ENCODE data around the gene TAX1BP1. TPM values are rescaled to one million over a fixed set of nuclear protein-coding genes. Genes with fewer than 3 reads are reported as not detected.

The TAX1BP1 gene
- total RNA-seq, 3 donors from 2014 or later: 105 to 156 (median 110) TPM

DNA sequence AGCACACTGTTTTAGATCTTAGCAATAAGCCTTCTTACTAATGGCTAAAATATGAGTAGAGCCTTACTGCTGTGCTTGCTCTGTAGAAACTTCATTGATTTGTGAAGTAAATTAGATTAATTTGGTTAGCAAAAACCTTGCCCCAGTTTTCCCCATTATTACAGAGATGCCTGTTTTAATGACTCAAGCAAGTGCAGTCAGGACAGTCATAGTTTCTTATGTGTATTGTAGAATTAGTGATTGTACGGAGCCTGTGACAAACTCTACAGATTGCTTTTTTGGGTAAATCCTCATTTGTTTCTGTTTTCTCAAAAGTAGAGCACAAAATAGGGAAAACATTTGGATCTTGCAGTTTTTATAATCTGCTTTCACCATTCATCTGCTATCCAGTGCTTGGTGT is 7.0 kb downstream of the TAX1BP1 start:
- TF ChIP-seq POLR2A (IDR thresholded peaks at IDR 0.05) (no peak), POLR2AphosphoS5 (IDR thresholded peaks at IDR 0.05) (no peak)
- TF ChIP-seq, protein P1, sequence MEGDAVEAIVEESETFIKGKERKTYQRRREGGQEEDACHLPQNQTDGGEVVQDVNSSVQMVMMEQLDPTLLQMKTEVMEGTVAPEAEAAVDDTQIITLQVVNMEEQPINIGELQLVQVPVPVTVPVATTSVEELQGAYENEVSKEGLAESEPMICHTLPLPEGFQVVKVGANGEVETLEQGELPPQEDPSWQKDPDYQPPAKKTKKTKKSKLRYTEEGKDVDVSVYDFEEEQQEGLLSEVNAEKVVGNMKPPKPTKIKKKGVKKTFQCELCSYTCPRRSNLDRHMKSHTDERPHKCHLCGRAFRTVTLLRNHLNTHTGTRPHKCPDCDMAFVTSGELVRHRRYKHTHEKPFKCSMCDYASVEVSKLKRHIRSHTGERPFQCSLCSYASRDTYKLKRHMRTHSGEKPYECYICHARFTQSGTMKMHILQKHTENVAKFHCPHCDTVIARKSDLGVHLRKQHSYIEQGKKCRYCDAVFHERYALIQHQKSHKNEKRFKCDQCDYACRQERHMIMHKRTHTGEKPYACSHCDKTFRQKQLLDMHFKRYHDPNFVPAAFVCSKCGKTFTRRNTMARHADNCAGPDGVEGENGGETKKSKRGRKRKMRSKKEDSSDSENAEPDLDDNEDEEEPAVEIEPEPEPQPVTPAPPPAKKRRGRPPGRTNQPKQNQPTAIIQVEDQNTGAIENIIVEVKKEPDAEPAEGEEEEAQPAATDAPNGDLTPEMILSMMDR (IDR thresholded peaks at IDR 0.05): no peak
- Histone ChIP-seq H3K4me3 (no peak overlapping the region), H3K4me1 (peaks cover 0 to 12% of the 10 kb centered on the region in 2 donors), H3K27ac (no peak overlapping the region), H3K9me3 (no peaks in the 10 kb centered on the region), H3K36me3 (no peaks in the 10 kb centered on the region), H3K27me3 (no peaks in the 10 kb centered on the region)
- DNase-seq (ENCODE audit: low spot score in 2 of 2): no peak
- intact Hi-C loops (cut with DNase I; ENCODE audit: low total_unique reads): no loop called here

DNA sequence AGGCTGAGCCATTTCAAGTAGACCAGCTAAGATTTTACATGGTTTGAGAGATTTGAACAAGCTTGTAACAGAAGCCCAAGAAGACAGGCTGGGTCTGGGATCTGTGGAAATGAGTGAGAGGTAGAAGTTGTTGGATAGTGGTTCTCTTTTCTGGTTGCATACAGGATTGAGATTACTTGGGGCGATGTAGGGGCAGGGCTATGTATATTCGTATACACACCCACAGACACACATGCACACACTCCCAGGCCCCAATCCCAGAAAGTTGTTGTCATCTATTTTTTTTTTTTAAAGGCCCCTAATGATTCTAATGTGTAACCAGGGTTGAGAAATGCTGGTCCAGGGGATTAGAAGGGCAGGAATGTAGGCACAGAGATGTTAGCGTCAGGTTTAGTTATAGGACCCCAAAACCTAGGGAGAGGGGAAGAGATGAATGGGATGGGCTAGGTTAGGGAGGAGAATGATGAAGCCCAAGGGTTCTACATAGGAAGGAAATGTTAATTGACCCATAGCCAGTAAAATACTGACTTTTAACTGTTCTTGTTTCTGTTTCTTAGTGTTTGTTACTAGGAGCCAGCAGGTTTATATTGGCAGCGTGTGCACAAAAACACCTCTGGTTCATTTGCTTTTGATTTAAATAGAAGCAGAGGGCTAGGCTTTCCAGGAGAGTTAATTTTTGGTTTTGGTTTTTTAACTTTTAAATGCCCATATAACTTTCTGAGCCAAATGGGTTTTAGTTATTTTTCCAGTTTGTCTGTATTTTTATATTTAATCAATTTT is 7.8 kb downstream of the TAX1BP1 start:
- DNase-seq (ENCODE audit: low spot score in 2 of 2): no peak
- Histone ChIP-seq H3K27me3 (no peaks in the 10 kb centered on the region), H3K4me1 (peaks cover 0 to 12% of the 10 kb centered on the region in 2 donors), H3K36me3 (no peaks in the 10 kb centered on the region), H3K27ac (no peak overlapping the region), H3K4me3 (no peak overlapping the region), H3K9me3 (no peaks in the 10 kb centered on the region)
- intact Hi-C loops (cut with DNase I; ENCODE audit: low total_unique reads): no loop called here
- TF ChIP-seq POLR2A (IDR thresholded peaks at IDR 0.05) (no peak), POLR2AphosphoS5 (IDR thresholded peaks at IDR 0.05) (no peak)
- TF ChIP-seq, protein P1 (IDR thresholded peaks at IDR 0.05): no peak

DNA sequence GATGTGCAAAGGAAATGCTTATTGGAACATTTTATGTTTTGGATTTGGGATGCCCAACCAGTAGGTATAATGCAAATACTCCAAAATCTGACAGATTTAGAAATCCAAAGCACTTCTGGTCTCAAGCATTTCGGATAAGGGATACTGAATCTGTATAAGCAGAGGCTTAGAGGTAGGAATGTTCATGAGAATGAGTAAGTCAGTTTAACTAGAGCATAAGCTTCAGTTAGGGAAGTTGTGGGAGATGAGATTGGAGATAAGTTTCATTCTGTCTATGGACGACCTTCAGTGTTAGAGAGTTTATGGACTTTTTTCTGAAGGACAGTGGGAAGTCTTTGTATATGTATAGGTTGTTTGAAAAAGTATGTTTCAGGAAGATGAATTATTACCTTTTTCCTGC is 10.4 kb downstream of the TAX1BP1 start:
- Histone ChIP-seq H3K27ac (no peak overlapping the region), H3K4me3 (no peak overlapping the region), H3K9me3 (no peaks in the 10 kb centered on the region), H3K4me1 (peaks cover 0 to 5% of the 10 kb centered on the region in 2 donors), H3K27me3 (no peaks in the 10 kb centered on the region), H3K36me3 (no peaks in the 10 kb centered on the region)
- intact Hi-C loops (cut with DNase I; ENCODE audit: low total_unique reads): no loop called here
- TF ChIP-seq POLR2A (IDR thresholded peaks at IDR 0.05) (no peak), POLR2AphosphoS5 (IDR thresholded peaks at IDR 0.05) (no peak)
- TF ChIP-seq, protein P1 (IDR thresholded peaks at IDR 0.05): no peak
- DNase-seq (ENCODE audit: low spot score in 2 of 2): no peak

DNA sequence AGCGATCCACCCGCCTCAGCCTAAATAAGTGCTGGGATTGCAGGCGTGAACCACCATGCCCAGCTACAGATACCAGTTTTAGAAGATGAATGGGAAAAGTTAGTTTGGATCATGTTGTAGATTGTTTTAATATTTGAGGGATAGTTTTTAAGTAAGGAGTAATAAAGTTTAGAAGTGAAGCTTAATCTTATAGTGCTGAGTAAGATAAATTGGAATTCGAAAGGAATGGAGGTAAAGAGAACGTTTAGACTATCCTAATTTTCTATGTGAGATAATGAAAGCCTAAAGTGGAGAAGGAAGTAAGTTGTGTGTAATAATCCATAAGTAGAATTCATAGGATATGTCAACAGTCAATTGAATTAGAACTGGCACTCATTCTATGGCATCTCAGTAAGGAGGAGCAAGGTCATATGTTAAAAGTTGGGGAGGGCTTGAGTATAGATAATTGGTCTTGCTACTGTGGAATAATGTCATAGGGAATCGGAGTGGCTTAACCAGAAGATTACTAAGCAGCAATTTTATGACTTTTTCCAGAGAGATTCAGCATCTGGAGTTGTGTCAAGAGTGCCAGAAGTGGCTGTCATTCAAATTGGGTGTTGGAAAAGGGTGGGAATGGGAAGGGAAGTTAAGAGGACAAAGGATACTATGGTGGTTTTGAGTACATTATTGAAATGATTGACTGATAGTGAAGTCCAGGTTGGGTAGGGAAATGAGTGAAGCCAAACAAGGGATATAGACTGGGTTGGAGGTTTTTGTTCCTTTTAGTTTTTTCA is 12.1 kb downstream of the TAX1BP1 start:
- Histone ChIP-seq H3K4me1 (no peaks in the 10 kb centered on the region), H3K27ac (no peak overlapping the region), H3K36me3 (no peaks in the 10 kb centered on the region), H3K4me3 (no peak overlapping the region), H3K27me3 (no peaks in the 10 kb centered on the region), H3K9me3 (no peaks in the 10 kb centered on the region)
- TF ChIP-seq, protein P1 (IDR thresholded peaks at IDR 0.05): no peak
- TF ChIP-seq POLR2AphosphoS5 (IDR thresholded peaks at IDR 0.05) (no peak), POLR2A (IDR thresholded peaks at IDR 0.05) (no peak)
- no peak for DNase-seq (ENCODE audit: low spot score in 2 of 2)
- intact Hi-C loops (cut with DNase I; ENCODE audit: low total_unique reads): no loop called here

DNA sequence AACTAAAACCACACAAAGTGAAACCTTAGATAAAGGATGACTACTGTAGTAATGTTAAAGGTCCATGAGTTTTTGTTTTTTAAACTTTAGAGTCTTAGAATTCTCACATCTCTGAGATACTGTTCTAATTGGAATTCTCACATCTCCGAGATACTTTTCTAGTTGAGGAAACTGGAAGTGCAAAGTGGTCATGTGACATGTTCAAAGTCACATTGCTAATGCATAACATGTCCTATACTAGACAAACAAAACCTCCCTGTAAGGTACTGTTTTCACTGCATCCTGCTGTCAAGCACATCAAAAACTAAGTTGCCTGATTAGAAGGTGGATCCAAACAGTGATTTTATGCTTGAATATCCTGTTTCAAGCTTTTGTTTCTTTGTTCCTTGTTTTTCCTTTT is 13.9 kb downstream of the TAX1BP1 start:
- TF ChIP-seq POLR2A (IDR thresholded peaks at IDR 0.05) (no peak), POLR2AphosphoS5 (IDR thresholded peaks at IDR 0.05) (no peak)
- TF ChIP-seq, protein P1 (IDR thresholded peaks at IDR 0.05): no peak
- H3K27ac ChIP-seq: no peak overlapping the region
- DNase-seq (ENCODE audit: low spot score in 2 of 2): no peak
- H3K9me3 ChIP-seq: no peaks in the 10 kb centered on the region
- intact Hi-C loops (cut with DNase I; ENCODE audit: low total_unique reads): no loop called here
- no peak overlapping the region for H3K4me3 ChIP-seq
- no peaks in the 10 kb centered on the region for H3K27me3 ChIP-seq
- no peaks in the 10 kb centered on the region for H3K36me3 ChIP-seq
- H3K4me1 ChIP-seq: no peaks in the 10 kb centered on the region

Measured in breast epithelium (tissue), 4 donors.